Neural crest cell (in vitro differentiated cells): Measurements from ENCODE around the gene DNAAF1. TPM values are rescaled to one million over a fixed set of nuclear protein-coding genes. Genes with fewer than 3 reads are reported as not detected.

ENCODE experiments used
- DNase-seq: peaks from one replicate; pipeline ENCODE4 v3.0.0; 2021; ENCODE audit warnings: low read depth, mixed read lengths, low spot score
- H3K27ac Mint-ChIP-seq: one replicate; pipeline ENCODE4 v1.8.0; 2021; ENCODE audit warnings: mild to moderate bottlenecking, mixed read lengths; ENCODE audit not compliant: unreplicated experiment
- H3K27me3 Mint-ChIP-seq: 2 replicates; pipeline ENCODE4 v1.8.0; 2021; ENCODE audit warnings: low read depth, mild to moderate bottlenecking, mixed read lengths
- H3K36me3 Mint-ChIP-seq: 2 replicates; pipeline ENCODE4 v1.8.0; 2021; ENCODE audit warnings: low read depth, mild to moderate bottlenecking, mixed read lengths
- H3K4me1 Mint-ChIP-seq: 2 replicates; pipeline ENCODE4 v1.8.0; 2021; ENCODE audit warnings: mixed read lengths
- H3K4me3 Mint-ChIP-seq: one replicate; pipeline ENCODE4 v1.8.0; 2021; ENCODE audit warnings: mild to moderate bottlenecking, mixed read lengths
- H3K9me3 Mint-ChIP-seq: 2 replicates; pipeline ENCODE4 v1.8.0; 2021; ENCODE audit warnings: mixed read lengths
- total RNA-seq: library from RNA; stranded (reverse); gene quantifications from 2 replicates; pipeline ENCODE4 v1.2.1, GENCODE V29; 2021
- TF ChIP-seq, protein P1 (sequence below): fragments of 200-600 bp; sonication (generic); conservative IDR thresholded peaks from 2 replicates; pipeline ENCODE4 v1.5.0; 2021; ENCODE audit warnings: antibody characterized with exemption, mild to moderate bottlenecking

DNAAF1 gene
- total RNA-seq, 1 donor from 2014 or later, result 0.35 TPM

GRCh38 chr16:84220851-84221250 is 75.7 kb downstream of the DNAAF1 start:
- Mint-ChIP-seq H3K27me3 (no peaks in the 10 kb centered on the region), H3K4me3 (no peak overlapping the region), H3K27ac (no peak overlapping the region), H3K4me1 (peaks cover 11% of the 10 kb centered on the region), H3K9me3 (no peaks in the 10 kb centered on the region), H3K36me3 (no peaks in the 10 kb centered on the region)
- TF ChIP-seq, protein P1, sequence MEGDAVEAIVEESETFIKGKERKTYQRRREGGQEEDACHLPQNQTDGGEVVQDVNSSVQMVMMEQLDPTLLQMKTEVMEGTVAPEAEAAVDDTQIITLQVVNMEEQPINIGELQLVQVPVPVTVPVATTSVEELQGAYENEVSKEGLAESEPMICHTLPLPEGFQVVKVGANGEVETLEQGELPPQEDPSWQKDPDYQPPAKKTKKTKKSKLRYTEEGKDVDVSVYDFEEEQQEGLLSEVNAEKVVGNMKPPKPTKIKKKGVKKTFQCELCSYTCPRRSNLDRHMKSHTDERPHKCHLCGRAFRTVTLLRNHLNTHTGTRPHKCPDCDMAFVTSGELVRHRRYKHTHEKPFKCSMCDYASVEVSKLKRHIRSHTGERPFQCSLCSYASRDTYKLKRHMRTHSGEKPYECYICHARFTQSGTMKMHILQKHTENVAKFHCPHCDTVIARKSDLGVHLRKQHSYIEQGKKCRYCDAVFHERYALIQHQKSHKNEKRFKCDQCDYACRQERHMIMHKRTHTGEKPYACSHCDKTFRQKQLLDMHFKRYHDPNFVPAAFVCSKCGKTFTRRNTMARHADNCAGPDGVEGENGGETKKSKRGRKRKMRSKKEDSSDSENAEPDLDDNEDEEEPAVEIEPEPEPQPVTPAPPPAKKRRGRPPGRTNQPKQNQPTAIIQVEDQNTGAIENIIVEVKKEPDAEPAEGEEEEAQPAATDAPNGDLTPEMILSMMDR, result no peak
- no peak for DNase-seq

DNA sequence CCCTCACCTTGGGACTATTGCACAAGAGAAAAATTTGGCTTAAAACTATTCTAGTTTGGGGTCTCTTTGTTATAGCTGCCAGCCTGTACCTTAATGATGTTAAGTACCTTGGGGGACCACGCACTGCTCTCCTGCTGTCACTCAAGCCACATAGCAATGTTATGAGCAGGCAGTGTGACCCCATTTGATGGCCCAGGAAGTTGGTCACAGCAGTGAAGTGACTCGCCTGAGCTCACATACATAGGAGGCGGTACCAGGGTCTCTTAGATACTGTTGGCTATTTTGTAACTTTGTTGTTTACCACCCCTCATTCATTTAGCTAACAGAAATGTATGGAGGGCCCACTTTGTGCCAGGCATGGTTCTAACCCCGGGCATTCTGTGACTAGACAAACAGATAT is 78.3 kb downstream of the DNAAF1 start:
- Mint-ChIP-seq H3K9me3 (no peaks in the 10 kb centered on the region), H3K27ac (no peak overlapping the region), H3K36me3 (no peaks in the 10 kb centered on the region), H3K4me1 (peaks cover 18% of the 10 kb centered on the region), H3K4me3 (no peak overlapping the region), H3K27me3 (no peaks in the 10 kb centered on the region)
- DNase-seq, result no peak
- TF ChIP-seq, protein P1, result no peak

GRCh38 chr16:84224554-84224953 is 79.4 kb downstream of the DNAAF1 start:
- no peaks in the 10 kb centered on the region for H3K36me3 Mint-ChIP-seq
- H3K27ac Mint-ChIP-seq, result no peak overlapping the region
- TF ChIP-seq, protein P1, result no peak
- H3K4me1 Mint-ChIP-seq, result peaks cover 15% of the 10 kb centered on the region
- no peaks in the 10 kb centered on the region for H3K9me3 Mint-ChIP-seq
- H3K27me3 Mint-ChIP-seq, result no peaks in the 10 kb centered on the region
- H3K4me3 Mint-ChIP-seq, result no peak overlapping the region
- no peak for DNase-seq

DNA sequence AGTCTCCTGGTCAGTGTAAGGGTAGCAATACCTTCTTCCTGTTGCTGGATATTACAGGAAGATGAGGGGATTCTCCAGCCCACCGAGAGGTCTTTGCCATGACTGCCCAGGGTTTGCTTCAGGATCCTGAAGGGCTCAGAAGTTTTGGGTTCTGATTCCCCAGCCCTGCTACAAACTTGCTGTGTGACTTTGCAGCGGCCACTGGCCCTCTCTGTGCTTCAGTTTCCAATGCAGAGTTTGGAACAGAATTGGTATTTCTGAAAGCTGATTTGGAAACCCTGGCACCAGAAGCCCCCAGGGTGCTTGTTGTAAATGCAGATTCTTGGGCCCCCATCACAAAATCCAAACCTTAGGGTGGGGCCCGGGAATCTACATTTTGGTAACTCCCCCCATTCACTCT is 80.0 kb downstream of the DNAAF1 start:
- H3K4me1 Mint-ChIP-seq, result peaks cover 15% of the 10 kb centered on the region
- H3K27ac Mint-ChIP-seq, result no peak overlapping the region
- H3K4me3 Mint-ChIP-seq, result no peak overlapping the region
- no peaks in the 10 kb centered on the region for H3K27me3 Mint-ChIP-seq
- DNase-seq, result no peak
- TF ChIP-seq, protein P1, result no peak
- no peaks in the 10 kb centered on the region for H3K9me3 Mint-ChIP-seq
- H3K36me3 Mint-ChIP-seq, result no peaks in the 10 kb centered on the region

GRCh38 chr16:84225571-84225970 is 80.5 kb downstream of the DNAAF1 start:
- Mint-ChIP-seq H3K27me3 (no peaks in the 10 kb centered on the region), H3K27ac (no peak overlapping the region), H3K9me3 (no peaks in the 10 kb centered on the region), H3K4me3 (no peak overlapping the region), H3K36me3 (no peaks in the 10 kb centered on the region), H3K4me1 (peaks cover 15% of the 10 kb centered on the region)
- DNase-seq, result no peak
- TF ChIP-seq, protein P1, result no peak

DNA sequence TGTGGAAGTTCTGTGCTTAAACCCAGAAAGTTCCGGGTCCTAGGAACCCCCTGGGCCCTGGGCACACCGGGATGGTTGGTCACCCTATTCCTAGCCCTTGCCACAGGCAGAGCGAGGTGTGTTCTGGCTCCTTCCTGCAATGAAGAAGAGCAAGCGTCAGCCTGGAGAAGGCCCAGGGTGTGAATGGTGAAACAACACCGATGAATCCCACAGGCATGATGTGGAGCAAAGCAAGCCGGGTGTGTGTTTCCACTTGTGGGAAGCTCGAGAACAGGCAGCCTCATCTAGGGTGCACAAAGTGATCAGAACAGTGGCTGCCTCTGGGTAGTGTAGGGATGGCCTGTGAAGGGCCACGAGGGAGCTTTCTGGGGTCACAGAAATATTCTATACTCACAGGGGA is 80.9 kb downstream of the DNAAF1 start:
- TF ChIP-seq, protein P1, result no peak
- Mint-ChIP-seq H3K27ac (no peak overlapping the region), H3K4me3 (no peak overlapping the region)

More for the DNA sequence above, 80.9 kb downstream of the DNAAF1 start:
- Mint-ChIP-seq H3K27me3 (no peaks in the 10 kb centered on the region), H3K4me1 (peaks cover 15% of the 10 kb centered on the region), H3K36me3 (no peaks in the 10 kb centered on the region), H3K9me3 (no peaks in the 10 kb centered on the region)
- no peak for DNase-seq
